ENCODE results near the gene EFEMP1. TPM values are rescaled to one million over a fixed set of nuclear protein-coding genes. Genes with fewer than 3 reads are reported as not detected.
A peak's percentile ranks its signal among the peaks of the same experiment; 100 is the strongest.

The EFEMP1 gene
- total RNA-seq (2022): not detected in 2 replicates
- Bru-seq, nascent RNA: percentile 11 among the genes with signal in this experiment
- BruChase-seq, experiment 1, labeled RNA remaining after a 2-hour chase: percentile 3 among the genes with signal in this experiment
- percentile 2 among the genes with signal in this experiment for BruChase-seq, experiment 2, labeled RNA remaining after a 6-hour chase
- long read RNA-seq: 0 reads

DNA sequence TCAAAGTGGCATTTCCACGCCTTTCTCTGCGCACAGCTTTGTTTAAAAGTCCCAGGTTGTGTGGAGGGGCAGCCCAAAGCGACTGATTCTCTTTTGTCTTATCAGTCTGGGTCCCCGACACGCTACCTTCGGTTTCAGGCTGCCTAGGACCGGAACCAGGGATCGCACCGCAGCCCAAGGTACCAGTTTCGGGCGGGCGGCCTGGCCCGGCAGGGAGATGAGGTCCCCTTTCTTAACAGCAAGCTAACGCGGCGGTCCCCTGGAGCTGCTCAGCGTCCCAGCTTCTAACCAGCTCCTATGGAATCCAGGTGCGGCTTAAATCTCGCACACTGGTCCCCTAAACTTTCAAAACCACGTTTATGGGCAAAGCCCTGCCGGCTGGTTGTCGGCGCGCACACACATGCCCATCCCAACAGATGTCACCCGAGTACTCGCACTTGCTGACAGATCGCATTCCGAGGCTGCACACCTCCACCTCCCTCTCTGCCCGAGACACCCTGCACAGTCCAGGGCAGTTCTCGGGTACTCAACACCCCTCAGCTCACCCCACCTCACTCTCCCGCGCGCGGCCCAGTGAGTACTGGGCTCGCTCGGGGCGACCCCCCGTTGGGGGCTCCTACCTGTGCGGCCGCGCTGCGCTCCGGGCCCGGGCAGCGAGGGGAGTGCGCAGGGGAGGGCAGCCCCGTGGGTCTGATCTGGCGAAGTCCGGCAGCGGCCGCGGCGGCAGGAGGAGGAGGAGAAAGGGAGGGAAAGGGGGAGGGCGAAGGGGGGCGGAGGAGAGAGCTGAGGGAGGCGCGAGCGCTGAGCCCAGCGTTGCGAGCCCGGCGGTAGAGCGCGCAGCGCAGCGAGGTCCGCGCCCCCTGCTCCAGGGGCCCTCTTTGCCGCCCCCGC is at the start of gene EFEMP1:
EFEMP1 (minus strand) TSS at position 692 of the 891 bp plus-strand sequence. CDS start 1,342 bp downstream, outside the sequence.
- Mint-ChIP-seq H3K4me3 (ENCODE audit: unreplicated experiment) (no peak within 1 kb of the TSS), H3K4me1 (ENCODE audit: low read depth, unreplicated experiment) (no peaks in the 10 kb centered on the region), H3K9me3 (ENCODE audit: unreplicated experiment) (no peaks in the 10 kb centered on the region), H3K36me3 (ENCODE audit: insufficient read depth, unreplicated experiment) (no peaks in the 10 kb centered on the region), H3K27me3 (ENCODE audit: insufficient read depth, unreplicated experiment) (no peaks in the 10 kb centered on the region), H3K27ac (ENCODE audit: unreplicated experiment) (no peak within 1 kb of the TSS)
- no peaks in the 10 kb centered on the region for H3K9me3 ChIP-seq
- no peaks in the 10 kb centered on the region; the same call in 1 of the 2 replicates for H3K27me3 ChIP-seq (replicated peaks; ENCODE audit: control insufficient read depth, insufficient read depth, low read length)
- TF ChIP-seq, protein P1, sequence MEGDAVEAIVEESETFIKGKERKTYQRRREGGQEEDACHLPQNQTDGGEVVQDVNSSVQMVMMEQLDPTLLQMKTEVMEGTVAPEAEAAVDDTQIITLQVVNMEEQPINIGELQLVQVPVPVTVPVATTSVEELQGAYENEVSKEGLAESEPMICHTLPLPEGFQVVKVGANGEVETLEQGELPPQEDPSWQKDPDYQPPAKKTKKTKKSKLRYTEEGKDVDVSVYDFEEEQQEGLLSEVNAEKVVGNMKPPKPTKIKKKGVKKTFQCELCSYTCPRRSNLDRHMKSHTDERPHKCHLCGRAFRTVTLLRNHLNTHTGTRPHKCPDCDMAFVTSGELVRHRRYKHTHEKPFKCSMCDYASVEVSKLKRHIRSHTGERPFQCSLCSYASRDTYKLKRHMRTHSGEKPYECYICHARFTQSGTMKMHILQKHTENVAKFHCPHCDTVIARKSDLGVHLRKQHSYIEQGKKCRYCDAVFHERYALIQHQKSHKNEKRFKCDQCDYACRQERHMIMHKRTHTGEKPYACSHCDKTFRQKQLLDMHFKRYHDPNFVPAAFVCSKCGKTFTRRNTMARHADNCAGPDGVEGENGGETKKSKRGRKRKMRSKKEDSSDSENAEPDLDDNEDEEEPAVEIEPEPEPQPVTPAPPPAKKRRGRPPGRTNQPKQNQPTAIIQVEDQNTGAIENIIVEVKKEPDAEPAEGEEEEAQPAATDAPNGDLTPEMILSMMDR (IDR thresholded peaks at IDR 0.05; ENCODE audit: insufficient read depth in 1 of 2, low read depth in 1 of 2, low read length in 1 of 2, severe bottlenecking in 1 of 2, unreplicated experiment in 1 of 2): no peak
- DNase-seq: no peak
- H3K4me3 ChIP-seq (ENCODE audit: low read depth, low read length): no peak within 1 kb of the TSS
- CTCF ChIA-PET: no interaction called here
- intact Hi-C loops (cut with micrococcal nuclease; ENCODE audit: unreplicated experiment): no loop called here
- H3K4me1 ChIP-seq: no peaks in the 10 kb centered on the region
- no TSS peak for BruUV-seq (replicated peaks)
- POLR2A ChIA-PET: no interaction called here
- no peaks in the 10 kb centered on the region for H3K36me3 ChIP-seq (ENCODE audit: control insufficient read depth, insufficient read depth, low read length)

GRCh38 chr2:55970500-55970899 is 46.9 kb upstream of the EFEMP1 start:
- Mint-ChIP-seq H3K36me3 (ENCODE audit: insufficient read depth, unreplicated experiment) (no peaks in the 10 kb centered on the region), H3K4me1 (ENCODE audit: low read depth, unreplicated experiment) (no peaks in the 10 kb centered on the region), H3K27ac (ENCODE audit: unreplicated experiment) (no peak overlapping the region), H3K9me3 (ENCODE audit: unreplicated experiment) (no peaks in the 10 kb centered on the region), H3K27me3 (ENCODE audit: insufficient read depth, unreplicated experiment) (no peaks in the 10 kb centered on the region), H3K4me3 (ENCODE audit: unreplicated experiment) (no peak overlapping the region)
- Histone ChIP-seq H3K9me3 (no peaks in the 10 kb centered on the region), H3K36me3 (ENCODE audit: control insufficient read depth, insufficient read depth, low read length) (no peaks in the 10 kb centered on the region), H3K27me3 (replicated peaks; ENCODE audit: control insufficient read depth, insufficient read depth, low read length) (no peaks in the 10 kb centered on the region), H3K4me1 (no peaks in the 10 kb centered on the region), H3K4me3 (ENCODE audit: low read depth, low read length) (no peak overlapping the region)
- TF ChIP-seq, protein P1 (IDR thresholded peaks at IDR 0.05; ENCODE audit: insufficient read depth in 1 of 2, low read depth in 1 of 2, low read length in 1 of 2, severe bottlenecking in 1 of 2, unreplicated experiment in 1 of 2): no peak
- CTCF ChIA-PET: no interaction called here
- intact Hi-C loops (cut with micrococcal nuclease; ENCODE audit: unreplicated experiment): no loop called here
- no TSS peak for BruUV-seq (replicated peaks)
- POLR2A ChIA-PET: no interaction called here
- no peak for DNase-seq

- POLR2A ChIA-PET: no interaction called here
- Histone ChIP-seq H3K36me3 (ENCODE audit: control insufficient read depth, insufficient read depth, low read length) (no peaks in the 10 kb centered on the region), H3K27me3 (replicated peaks; ENCODE audit: control insufficient read depth, insufficient read depth, low read length) (no peaks in the 10 kb centered on the region), H3K4me3 (ENCODE audit: low read depth, low read length) (no peak overlapping the region), H3K4me1 (no peaks in the 10 kb centered on the region), H3K9me3 (no peaks in the 10 kb centered on the region)
- DNase-seq: no peak
- CTCF ChIA-PET: no interaction called here
- Mint-ChIP-seq H3K4me3 (ENCODE audit: unreplicated experiment) (no peak overlapping the region), H3K27ac (ENCODE audit: unreplicated experiment) (no peak overlapping the region), H3K4me1 (ENCODE audit: low read depth, unreplicated experiment) (no peaks in the 10 kb centered on the region), H3K27me3 (ENCODE audit: insufficient read depth, unreplicated experiment) (no peaks in the 10 kb centered on the region), H3K9me3 (ENCODE audit: unreplicated experiment) (no peaks in the 10 kb centered on the region), H3K36me3 (ENCODE audit: insufficient read depth, unreplicated experiment) (no peaks in the 10 kb centered on the region)
- intact Hi-C loops (cut with micrococcal nuclease; ENCODE audit: unreplicated experiment): no loop called here
- BruUV-seq (replicated peaks): no TSS peak
- TF ChIP-seq, protein P1 (IDR thresholded peaks at IDR 0.05; ENCODE audit: insufficient read depth in 1 of 2, low read depth in 1 of 2, low read length in 1 of 2, severe bottlenecking in 1 of 2, unreplicated experiment in 1 of 2): no peak
These were observed 45.4 kb upstream of the EFEMP1 start for GRCh38 chr2:55968941-55969340.
